GM21786 (cell line): ENCODE results near the gene KCNQ4.
A peak's percentile ranks its signal among the peaks of the same experiment; 100 is the strongest.

Experiments used
- ATAC-seq: cut with Tn5 transposase; IDR thresholded peaks from one replicate; pipeline ENCODE4 v1.9.1; 2021; ENCODE audit not compliant: unreplicated experiment

Gene KCNQ4

DNA sequence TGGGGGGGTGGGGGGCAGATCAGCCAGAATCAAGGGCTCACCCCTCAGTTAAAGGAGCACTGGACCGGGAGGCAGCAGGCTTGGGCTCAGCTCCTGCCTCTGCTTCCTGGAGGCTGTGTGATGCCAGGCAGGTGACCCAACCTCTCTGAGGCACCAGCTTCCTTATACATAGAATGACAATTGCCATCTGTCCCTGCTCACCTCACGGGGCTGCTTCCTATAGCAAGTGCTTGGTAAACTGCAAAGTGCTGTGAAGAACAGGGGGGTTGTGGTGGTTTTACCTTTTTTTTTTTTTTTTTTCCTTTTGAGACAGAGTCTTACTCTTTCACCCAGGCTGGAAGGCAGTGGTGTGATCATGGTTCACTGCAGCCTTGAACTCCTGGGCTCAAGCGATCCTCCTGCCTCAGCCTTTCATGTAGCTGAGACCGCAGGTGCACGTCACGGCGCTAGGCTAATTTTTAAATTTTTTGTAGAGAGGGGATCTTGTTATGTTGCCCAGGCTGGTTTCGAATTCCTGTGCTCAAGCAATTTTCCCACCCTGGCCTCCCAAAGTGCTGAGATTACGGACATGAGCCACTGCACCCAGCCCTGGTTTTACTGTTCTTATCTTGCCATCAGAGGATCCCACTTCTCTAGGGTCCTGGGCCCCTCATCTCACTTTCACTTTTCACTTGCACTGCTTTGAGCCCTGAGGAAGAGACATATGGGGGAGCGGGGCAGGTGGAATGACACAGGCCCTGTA lies 11.6 kb downstream of the KCNQ4 start:
- no peak for ATAC-seq

DNA sequence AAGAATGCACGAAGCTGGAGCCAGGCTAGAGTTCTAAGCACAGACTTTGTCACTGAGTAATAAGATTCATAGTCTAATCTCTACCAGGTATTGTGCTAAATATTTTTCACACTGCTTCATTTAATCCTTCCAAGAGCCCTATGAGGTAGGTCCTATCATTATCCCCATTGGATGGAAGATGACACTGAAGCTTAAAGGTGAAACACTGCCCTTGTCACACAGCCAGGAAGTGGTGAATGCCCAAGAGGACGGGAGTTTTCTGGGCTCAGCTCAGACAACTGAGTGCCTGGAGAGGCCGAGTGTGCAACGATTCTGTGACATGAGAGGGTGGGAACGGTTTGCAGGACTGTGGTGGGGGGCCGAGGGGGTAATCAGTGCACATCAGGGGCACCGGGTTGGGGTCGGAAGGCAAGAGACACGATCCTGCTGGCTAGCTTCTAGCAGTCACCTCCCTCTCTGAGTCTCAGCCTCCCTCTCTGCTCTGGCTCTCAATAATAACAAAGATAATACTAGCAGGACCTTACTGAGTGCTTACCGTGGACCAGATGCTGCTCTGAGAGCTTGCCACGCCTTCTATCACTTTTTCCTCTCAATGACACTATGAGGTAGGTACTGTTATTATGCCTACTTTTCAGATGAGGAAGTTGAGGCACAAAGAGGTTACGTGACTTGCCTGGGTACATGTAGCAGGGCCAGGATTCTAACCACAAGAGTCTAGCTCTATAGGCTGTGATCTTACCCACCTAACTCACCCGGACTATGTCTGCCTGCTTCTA lies 12.4 kb downstream of the KCNQ4 start:
- no peak for ATAC-seq

DNA sequence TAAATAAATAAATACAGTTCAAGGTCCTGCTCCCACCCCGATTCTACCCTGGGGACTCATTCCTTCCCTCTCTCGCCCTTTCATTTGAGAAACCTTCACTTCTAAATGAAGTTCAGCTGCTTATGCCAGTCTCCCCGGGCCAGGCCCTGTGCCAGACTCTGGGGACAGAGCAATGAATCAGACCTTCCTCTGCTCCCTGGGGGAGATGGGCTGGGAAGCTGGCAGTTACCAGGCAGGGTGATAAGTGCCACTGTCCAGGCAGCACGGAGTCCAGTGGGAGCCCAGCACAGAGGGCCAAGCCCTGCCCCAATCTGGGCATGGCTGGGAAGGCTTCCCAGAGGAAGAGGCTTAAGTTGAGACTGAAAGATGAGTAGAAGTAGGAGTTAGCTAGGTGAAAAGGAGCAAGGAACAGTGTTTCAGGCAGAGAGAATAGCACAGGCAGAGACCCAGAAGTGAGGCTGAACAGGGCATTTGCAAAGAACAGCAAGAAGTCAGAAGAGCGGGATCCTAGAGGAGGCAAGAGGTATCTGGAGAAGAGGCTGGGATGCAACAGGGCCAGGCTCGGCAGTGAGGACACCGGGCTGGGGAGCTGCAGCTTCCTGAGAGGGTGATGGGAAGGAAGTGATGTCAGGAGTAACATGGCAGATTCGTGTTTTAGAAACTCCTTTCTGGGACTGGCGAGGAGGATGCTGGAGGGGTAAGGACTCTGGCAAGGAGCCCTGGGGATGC lies 13.5 kb downstream of the KCNQ4 start:
- no peak for ATAC-seq

DNA sequence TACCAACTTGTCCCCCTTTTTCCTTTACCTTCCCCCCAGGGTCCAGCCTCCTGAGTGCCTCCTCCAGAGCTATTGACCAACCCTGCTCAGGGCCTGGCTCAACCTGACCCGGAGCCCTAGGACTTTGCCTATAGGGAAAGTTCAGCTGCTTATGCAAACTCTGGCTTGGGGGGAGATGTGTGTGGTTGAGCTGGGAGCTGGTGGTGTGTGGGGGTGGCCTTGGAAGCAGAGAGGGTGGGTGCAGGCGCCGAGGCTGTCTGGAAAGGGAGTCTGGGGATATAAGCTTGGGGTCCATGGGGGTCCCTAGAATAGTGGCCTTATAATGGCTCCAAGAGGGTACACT lies 14.1 kb downstream of the KCNQ4 start:
- ATAC-seq: no peak

DNA sequence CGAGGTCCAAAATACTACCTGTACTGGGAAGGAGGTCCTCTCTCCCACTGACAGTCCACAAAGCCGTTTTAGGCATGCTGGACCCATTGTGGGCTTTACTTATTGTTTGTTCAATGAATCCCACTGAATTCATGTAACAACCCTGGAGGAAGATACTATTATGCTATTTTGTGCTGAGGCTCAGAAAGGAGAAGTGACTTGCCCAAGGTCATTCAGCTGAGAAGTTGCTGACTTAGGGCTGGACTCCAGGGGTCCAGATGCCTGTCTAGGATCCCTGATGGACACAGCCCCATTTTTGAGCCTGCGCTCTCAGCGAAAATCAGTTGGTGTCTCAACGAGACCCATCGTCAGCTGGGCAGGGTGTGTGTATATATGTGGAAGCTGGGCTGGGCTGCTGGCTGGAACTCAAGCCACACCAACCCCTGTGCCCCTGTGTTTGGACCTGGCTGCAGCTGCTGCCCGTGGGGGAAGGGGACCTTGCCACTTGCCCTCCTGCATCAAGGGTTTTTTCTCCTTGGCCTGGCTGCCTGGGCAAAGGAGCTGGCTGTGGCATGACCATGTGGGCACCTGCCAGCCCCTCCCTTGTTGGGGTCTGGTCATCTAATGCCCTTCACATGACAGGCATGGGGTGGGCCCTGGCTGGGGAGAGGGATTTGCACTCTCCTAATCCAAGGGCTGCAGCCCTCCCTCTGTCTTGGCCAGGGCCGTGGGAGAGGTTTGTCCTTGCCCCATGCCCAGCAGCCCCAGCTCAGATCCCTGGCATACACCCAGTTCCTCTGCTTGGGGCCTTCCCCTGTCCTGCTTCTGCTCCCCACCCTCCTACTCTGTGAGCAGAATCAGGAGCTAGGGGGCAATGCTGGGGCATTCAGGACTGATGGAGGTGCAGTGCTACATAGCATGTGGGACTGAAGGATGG lies 15.0 kb downstream of the KCNQ4 start:
- ATAC-seq: no peak

DNA sequence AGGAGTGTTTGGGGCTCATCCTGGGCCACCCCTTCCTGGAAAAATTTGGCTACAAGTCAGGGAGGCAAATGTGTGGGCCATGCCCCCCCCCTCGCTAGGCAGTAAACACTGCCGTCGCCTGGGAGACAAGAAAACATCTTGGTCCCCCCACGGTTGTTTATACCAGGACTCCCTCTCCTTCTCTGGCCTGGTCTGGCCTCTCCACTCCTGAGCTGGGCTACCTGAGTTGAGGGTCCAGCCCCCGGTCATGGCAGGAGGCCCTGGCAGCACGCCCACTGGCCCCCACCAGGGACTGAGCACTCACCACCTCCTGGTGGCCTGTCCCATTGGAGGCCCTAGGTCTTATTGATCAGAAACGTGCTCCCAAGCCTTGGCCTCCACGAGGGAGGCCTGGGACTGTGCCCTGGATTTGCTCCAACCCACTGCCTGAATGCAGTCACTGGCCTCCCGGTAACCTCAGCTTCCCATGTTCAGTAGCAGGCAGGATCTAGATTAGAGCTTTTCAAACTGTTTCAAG lies 15.8 kb downstream of the KCNQ4 start:
- no peak for ATAC-seq

DNA sequence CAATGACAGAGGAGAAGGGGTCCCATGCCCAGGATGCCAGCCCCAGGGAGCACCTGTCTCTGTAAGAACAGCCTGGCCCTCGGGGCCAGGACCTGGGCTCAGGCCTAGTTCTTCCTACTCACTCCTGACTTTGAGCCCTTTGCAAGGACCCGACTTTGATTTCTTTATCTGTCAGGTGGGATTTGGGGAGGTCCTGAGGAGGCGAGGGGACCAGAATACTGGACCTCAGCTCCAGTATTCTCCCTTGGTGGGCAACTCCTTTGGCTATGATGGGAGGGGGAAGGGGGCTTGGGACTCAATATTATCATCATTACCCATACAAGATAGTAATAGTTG lies 18.1 kb downstream of the KCNQ4 start:
- ATAC-seq: no peak

DNA sequence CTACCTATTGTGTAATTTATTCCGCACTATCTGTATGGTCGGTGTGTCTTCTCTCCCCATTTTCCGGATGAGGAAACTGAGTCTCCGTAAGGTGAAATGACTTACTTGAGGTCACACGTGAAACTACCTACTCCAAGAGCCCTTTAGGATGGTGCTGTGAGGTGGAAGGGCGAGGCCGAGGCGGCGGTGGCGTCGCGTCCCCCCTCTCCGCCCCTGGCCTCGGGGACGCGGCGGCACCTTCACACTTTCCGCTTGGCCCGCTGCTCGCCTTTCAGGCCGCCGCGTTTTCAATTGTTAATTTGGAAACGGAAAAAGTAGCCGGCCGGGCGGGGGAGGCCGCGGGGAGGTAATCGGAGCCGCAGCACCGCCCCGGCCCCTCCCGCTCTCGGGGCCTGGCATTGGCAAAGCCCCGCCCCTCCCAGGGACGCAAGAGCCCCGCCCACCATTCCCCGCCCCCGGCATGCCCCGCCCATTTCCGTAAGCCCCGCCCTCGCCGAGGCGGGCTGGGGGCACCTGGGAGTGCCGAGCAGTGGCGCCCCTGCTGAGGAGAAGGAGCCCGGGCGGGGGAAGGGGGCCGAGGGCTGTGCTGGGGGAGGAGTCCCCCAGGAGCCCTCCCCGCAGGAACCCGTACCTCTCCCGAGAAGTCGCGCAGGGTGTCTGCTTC lies 18.6 kb downstream of the KCNQ4 start:
- ATAC-seq: peak; percentile 57

DNA sequence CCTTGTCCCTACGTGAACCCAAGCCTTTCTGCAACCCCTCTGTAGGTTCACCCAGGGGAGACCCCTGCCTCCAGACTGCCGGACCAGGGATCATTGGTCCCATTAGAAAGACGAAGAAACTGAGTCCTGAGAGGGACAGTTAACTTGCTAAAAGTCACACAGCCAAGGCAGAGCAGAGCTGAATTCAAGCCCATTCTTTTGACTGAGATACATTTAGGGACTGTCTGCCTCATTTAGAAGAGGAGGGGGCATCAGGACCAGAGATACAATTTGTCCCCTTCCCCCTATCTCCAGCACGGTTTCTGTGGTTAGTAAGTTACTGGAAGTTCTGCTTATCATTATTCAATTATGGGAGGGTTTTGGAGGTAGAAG lies 19.1 kb downstream of the KCNQ4 start:
- no peak for ATAC-seq

DNA sequence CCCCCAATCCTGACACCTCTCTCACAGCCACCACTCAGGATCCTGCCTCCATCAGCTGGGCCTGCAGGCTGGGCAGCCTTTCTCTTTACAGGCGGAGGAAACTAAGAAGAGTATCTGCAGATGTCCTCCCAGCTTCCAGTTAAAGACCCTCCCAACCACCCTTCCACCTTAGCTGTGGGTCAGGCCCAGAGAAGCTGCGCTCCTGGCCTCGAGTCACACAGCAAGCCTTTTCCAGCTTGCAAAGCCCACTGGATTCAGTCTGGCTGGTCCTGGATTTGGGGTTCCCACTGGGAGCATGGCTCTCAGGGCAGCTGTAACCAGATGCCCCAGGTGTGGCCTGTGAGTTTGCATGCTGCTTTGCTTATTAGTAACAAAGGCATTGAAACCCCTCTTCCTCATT lies 19.9 kb downstream of the KCNQ4 start:
- no peak for ATAC-seq

DNA sequence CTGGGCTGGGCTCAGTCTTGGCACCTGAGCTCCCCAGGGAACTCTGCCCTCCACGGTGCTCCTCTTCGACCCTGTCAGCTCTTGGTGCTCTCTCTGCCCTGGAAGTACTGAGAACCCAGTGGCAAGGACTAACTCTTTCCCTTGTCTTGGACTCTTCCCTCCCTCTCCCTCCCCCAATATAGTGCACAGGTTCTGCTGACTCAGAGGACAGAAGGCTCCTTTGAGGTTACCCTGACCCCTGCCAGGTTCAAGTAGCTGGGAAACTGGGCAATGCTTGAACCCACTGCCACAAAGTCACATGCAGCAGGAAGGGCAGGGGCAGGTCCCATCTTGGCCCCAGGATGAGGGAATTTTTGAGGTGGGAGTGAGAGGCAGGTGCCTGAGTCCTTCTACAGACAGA lies 20.3 kb downstream of the KCNQ4 start:
- no peak for ATAC-seq

DNA sequence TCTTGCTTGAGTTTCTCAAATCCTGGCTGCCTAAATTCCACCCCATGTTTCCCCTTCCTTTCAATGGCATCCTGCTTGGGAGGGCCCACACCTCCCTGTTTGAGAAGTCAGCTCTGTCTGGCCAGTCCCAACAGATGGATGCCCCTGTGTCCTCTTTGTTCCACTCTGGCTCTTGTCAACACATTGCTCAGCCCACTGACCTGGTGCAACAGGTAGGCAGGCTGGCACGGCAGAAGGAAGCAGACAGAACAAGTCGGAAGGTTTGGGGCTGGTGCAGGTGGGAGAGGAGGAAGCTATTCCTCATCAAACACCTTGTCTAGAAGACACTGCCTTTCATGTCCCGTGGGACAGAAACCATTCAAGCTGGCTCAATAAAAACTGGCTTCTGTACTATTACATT lies 22.7 kb downstream of the KCNQ4 start:
- ATAC-seq: no peak

DNA sequence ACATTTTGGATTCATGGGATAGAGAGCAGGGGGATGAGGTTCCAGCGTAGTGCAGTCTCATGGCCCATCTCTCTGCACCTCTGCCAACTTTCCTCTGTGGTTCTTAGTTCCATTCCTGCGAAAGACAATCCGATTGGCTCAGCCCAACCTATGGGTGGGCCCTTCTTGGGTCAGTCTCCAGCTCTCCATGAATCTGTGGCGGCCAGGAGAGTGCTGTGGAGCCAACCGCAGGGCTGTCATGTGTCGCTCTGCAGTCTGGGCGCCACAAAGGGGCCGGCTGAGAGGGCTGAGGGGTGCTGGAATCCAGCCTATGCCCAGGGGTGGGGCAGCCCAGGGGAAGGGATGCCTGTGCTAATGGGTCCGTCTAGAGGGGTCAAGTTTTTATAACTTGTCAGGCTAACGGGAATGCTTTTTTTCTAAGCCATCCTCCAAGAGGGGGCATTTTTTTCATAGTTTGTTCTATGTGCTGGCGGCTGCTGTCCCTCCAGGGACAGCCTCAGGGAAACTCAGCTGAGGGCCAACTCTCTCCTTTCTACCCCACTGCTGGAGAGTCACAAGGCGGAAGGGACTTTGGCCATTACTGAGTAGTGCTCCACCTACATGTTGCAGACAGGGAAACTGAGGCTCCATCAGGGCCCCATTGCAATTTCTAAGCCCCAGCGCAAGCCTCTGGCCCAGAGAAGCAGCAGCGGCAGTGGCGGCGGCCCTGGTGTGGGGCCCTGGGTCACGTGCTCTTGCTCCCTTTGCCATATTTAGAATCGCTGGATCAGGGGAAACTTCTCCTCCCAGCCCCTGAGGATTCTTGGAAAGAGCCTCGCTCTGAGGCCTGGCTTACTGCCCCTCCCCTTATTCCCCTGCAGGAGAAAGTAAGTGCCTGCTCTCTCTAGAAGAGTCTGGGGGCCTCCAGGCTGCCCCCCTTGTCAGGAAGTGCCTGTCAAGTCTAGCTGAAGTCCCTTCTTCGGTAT lies 23.4 kb downstream of the KCNQ4 start:
- no peak for ATAC-seq

DNA sequence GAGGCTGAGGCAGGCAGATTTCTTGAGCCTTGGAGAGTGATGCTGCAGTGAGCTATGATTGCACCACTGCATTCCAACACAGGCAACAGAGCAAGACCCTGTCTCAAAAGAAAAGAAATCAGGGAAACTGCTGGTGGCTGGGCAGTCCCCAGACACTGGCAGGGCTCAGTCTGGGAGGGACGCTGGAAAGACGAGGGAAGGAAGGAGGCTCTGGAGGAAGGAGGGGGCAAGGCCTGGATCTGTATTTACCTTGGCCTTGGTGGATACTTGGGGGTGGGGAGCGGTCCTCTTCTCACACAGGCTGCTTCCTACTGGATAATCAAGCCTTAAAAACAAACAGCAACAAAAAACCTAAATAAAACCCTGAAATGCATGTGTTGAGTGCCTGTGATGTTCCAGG lies 24.4 kb downstream of the KCNQ4 start:
- ATAC-seq: no peak

DNA sequence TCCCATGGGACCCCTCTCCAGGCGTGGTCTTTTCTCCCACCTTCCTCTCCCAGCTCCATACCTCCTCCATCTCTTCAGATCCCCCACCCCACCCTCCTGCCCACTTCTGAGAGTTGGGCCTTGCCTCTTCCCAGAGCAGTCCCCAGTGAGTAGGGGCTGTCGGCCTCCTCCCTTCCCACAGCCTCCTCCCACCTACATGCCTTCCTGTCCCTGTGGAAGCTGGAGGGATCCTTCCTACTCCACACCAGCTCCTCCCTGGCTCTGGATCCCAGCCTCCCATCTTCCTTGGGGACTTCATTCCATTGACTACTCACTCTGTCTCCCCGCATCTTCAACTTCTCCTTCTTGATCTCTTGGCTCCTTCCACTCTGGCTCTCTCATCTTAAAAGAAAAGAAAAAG lies 24.9 kb downstream of the KCNQ4 start:
- no peak for ATAC-seq

DNA sequence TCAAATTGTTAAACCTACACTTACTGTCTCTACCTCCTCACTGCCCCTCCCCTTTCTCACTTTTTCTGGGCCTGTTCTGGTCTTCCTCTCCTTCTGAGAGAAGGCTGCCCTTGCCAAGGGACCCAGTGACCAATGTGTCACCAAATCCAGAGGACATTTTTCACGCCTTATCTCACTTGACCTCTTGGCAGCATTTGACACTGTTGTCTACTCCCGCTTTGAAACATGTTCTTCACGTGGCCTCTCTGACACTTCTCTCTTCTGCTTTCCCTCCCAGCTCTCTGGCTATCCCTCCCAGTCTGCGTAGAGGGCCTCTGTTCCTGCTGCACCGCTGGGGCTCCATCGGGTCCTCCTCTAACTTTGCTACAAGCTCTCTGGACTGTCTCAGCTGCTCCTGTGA lies 25.3 kb downstream of the KCNQ4 start:
- ATAC-seq: no peak

DNA sequence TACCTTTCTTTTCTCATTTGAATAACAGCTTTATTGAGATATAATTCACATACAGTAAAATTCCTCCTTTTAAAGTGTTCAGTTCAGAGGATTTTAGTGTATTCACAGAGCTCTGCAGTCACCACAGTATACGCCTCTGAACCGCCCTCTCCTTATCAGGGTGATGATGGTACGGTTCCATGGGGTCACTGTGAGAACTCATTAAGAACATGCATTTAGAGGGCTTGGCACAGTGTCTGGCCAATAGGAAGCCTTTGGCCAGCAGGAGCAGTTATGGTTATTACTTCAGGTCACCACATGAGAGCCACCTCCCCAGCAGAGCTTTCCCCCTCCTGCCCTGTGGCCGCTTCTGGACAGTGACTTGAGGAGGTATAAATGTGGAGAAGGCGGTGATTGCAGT lies 27.3 kb downstream of the KCNQ4 start:
- no peak for ATAC-seq

DNA sequence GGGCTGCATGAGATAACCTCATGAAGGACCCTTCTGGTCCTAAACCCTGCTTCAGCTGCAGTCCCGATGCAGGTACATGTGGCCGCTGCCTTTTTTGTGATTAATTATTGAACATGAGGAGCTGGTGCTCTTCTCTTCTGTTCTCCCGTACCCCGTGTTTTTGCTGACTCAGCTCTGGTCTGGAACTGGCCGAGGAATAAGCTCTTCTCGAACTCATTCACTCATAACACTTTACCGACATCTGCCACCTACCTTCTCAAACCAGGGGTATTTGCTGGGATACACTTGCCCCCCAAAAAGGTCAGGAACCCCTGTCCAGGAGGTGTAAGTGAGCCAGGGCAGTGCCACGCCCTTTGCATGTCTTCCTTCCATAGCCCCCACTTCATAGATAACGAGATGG lies 31.8 kb downstream of the KCNQ4 start:
- ATAC-seq: no peak

DNA sequence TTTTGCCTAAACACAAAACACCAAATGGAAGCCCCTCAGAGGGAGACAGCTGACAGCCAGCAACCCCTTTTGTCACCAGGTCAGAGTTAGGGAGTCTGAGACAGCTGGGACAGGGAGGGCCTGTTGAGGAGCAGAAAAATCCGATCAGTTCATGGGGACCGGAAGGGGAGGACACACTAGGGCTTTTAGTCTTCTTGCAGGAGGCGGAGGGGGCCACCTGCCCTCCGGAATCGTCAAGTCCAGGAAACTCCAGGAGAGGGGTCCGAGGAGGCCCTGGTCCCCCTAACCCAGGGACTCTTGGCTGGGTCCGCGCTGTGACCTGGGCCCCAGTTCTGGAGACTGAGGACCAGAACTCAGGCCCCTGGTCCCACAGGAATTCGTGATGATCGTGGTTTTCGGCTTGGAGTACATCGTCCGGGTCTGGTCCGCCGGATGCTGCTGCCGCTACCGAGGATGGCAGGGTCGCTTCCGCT lies 34.2 kb downstream of the KCNQ4 start:
- no peak for ATAC-seq
